Measurements from ENCODE around the gene TBC1D22A. TPM values are rescaled to one million over a fixed set of nuclear protein-coding genes. Genes with fewer than 3 reads are reported as not detected.

TBC1D22A gene
- total RNA-seq, 1 experiment from 2014 or later, result 20.9 TPM

DNA sequence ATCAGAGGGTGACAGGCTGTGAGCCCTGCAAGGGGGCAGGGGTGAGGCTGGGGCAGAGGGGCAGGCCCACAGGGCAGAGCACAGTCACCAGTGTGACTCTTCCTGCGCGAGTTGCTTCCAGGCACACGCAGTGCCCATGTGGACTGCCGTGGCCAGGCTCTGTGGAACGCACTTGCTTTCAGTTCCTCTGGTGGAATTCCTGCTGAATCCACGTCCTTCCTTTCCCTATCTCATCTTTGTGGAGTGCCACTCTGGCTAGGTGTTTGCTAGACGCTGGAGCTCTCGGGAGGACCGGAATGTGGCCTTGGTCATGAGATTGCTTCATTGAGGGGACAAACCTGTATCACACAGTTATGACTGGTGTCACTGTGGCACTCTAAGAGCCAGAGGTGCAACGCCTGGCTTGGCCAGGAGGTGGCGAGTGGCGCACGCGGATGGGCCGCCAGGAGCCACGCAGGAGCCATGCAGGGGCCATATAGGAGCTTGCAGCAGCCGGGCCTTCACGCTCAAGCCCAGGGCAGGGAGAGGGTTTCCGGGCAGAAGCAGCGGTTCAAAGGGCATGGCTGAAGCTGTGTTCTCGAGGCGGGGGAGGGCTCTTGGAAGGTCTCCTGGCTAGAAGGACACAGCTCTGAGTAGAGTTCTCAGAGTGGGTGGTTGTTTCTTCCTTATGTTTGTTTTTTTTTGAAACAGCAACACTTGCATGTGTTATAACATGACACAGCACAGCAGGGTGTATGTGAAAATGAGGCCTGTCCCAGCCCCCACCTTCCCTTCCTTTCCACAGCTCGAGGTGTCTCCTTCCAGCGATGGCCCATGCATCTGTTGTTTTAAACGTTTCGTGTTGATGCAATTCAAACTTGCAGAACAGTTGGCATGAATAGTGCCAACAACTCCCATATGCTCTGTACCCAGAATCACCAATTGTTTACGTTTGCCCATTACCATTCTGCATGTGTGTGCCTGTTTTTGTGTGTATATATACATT is 36.2 kb downstream of the TBC1D22A start:
- POLR2A ChIA-PET, result interaction anchor here (0.8 kb wide), 1 partner anchor 60 kb away, joined by 3 read pairs; no protein-coding TSS in a partner anchor
- no TSS peak for BruUV-seq (replicated peaks)

More for the DNA sequence above, 36.2 kb downstream of the TBC1D22A start:
- TF ChIP-seq JUND (IDR thresholded peaks at IDR 0.05), result no peak
- TF ChIP-seq RAD21 (IDR thresholded peaks at IDR 0.05; ENCODE audit: low read depth), result peak; percentile 78
- TF ChIP-seq, protein P1, sequence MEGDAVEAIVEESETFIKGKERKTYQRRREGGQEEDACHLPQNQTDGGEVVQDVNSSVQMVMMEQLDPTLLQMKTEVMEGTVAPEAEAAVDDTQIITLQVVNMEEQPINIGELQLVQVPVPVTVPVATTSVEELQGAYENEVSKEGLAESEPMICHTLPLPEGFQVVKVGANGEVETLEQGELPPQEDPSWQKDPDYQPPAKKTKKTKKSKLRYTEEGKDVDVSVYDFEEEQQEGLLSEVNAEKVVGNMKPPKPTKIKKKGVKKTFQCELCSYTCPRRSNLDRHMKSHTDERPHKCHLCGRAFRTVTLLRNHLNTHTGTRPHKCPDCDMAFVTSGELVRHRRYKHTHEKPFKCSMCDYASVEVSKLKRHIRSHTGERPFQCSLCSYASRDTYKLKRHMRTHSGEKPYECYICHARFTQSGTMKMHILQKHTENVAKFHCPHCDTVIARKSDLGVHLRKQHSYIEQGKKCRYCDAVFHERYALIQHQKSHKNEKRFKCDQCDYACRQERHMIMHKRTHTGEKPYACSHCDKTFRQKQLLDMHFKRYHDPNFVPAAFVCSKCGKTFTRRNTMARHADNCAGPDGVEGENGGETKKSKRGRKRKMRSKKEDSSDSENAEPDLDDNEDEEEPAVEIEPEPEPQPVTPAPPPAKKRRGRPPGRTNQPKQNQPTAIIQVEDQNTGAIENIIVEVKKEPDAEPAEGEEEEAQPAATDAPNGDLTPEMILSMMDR (IDR thresholded peaks at IDR 0.05 in 2 of 3, conservative IDR thresholded peaks at IDR 0.05 in 1 of 3; ENCODE audit: borderline replicate concordance in 1 of 3, insufficient read depth in 1 of 3, low read depth in 2 of 3, low read length in 2 of 3), result peak; percentile 59 to 95 (median 89); a peak in 5 of 6 replicates
- TF ChIP-seq, protein P2, sequence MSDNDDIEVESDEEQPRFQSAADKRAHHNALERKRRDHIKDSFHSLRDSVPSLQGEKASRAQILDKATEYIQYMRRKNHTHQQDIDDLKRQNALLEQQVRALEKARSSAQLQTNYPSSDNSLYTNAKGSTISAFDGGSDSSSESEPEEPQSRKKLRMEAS (IDR thresholded peaks at IDR 0.05), result peak; percentile 24; the same call in 1 of the 2 replicates
- no peak for TF ChIP-seq ELF1 (IDR thresholded peaks at IDR 0.05; ENCODE audit: borderline replicate concordance, low read depth)
- H3K9me3 ChIP-seq (ENCODE audit: control insufficient read depth in 1 of 2, insufficient read depth in 1 of 2, low read depth in 1 of 2, low read length in 2 of 2), result no peaks in the 10 kb centered on the region
- H2AFZ ChIP-seq (ENCODE audit: low read depth, low read length, poor library complexity, severe bottlenecking), result no peak overlapping the region
- H4K20me1 ChIP-seq (ENCODE audit: insufficient read depth), result no peaks in the 10 kb centered on the region
- no peak overlapping the region for H3K4me3 ChIP-seq (replicated peaks in 1 of 2; ENCODE audit: low read depth in 1 of 2, low read length in 2 of 2)
- H3K27ac ChIP-seq (ENCODE audit: low read depth, low read length), result 0 out of 2 replicates have a peak overlapping the region, but pooled peaks have one; percentile 18
- peak overlapping the region; percentile 33 for H3K4me2 ChIP-seq (ENCODE audit: low read length)
- intact Hi-C loops (cut with micrococcal nuclease), result loop anchor here (2.0 to 10.0 kb wide), 2 partner anchors 60 to 1036 kb away; partner anchors contain the start of gene CERK
- no peak overlapping the region for H3K9ac ChIP-seq (ENCODE audit: low read length)
- CTCF ChIA-PET, result interaction anchor here (0.6 to 2.3 kb wide), 7 partner anchors 18 to 371 kb away, joined by 3 to 6 read pairs (median 5); partner anchors contain the start of gene TBC1D22A
- peaks cover 10 to 11% of the 10 kb centered on the region in 2 experiments; a peak in 2 of 4 replicates for H3K36me3 ChIP-seq (ENCODE audit: control insufficient read depth in 1 of 2, insufficient read depth in 2 of 2, low read length in 2 of 2)
- peak; percentile 29 for DNase-seq (ENCODE audit: low read depth, low spot score)
- H3K79me2 ChIP-seq (ENCODE audit: insufficient read depth, low read length), result peaks cover 3% of the 10 kb centered on the region; the same call in 1 of the 2 replicates
- RAD21 ChIA-PET (ENCODE audit: low non-redundant PET in 1 of 2, low total read pairs in 2 of 2, uncharacterized antibody in 2 of 2, unreplicated experiment in 2 of 2), result interaction anchor here in 1 of 2 experiments (1.0 kb wide), 1 partner anchor 60 kb away, joined by 3 read pairs; no protein-coding TSS in a partner anchor
- H3K27me3 ChIP-seq (ENCODE audit: insufficient read depth, low read length), result no peaks in the 10 kb centered on the region
- peak; percentile 93 for ATAC-seq
- peaks cover 3 to 18% of the 10 kb centered on the region in 2 experiments for H3K4me1 ChIP-seq (ENCODE audit: control insufficient read depth in 1 of 2, insufficient read depth in 2 of 2, low read length in 2 of 2)
- no peaks in the 10 kb centered on the region for H3K9me2 ChIP-seq (ENCODE audit: insufficient read depth)
